K562 (cell line): ENCODE measurements around the gene RPP14. TPM values are rescaled to one million over a fixed set of nuclear protein-coding genes. Genes with fewer than 3 reads are reported as not detected.

ENCODE experiments used
- ATAC-seq: fragments of 200-7000 bp; cut with Tn5 transposase; 3 replicates; pipeline ENCODE4 v1.9.1; 2020; ENCODE audit warnings: moderate library complexity
- BruUV-seq: library from RNA; stranded (reverse); fragments of 400-500 nt; replicated peaks from 2 replicates; lab custom pipeline; 2021; lab: Mats Ljungman, UMichigan
- CTCF ChIA-PET: fragments of 300-600 bp; formaldehyde crosslinking; extraction: SDS; loops from one replicate; lab custom pipeline; 2021; ENCODE audit warnings: low intra/inter-chr PET ratio; lab: Yijun Ruan, JAX
- POLR2A ChIA-PET: fragments of 300-600, 350-650 bp; sonication (Branson Sonifier 250); formaldehyde crosslinking; extraction: SDS; loops from one replicate; lab custom pipeline; 2021; ENCODE audit warnings: antibody characterized with exemption, inconsistent platforms; lab: Yijun Ruan, JAX
- DNase-seq, 4 experiments: peaks; one replicate each; pipeline versions ENCODE4 v3.0.0 to v3.0.0-alpha.2; 2011 to 2018; ENCODE audit warnings: low spot score in 3 of 4, mixed read lengths in 3 of 4; ENCODE audit errors: extremely low read depth in 1 of 4
- FAIRE-seq: peaks from 2 replicates; lab custom pipeline; 2011; peaks lifted over from hg19 to GRCh38; lab: Jason Lieb, UNC
- H2AFZ ChIP-seq: 2 replicates; pipeline ENCODE4 v1.6.0; 2011; ENCODE audit warnings: low read depth, low read length, control low read depth, inconsistent platforms
- H3K27ac ChIP-seq: fragments of 200-600 bp; 3 replicates; pipeline ENCODE4 v1.8.0; 2011; ENCODE audit warnings: low read depth, mild to moderate bottlenecking, control low read depth, inconsistent platforms, low read length, moderate library complexity, mixed read lengths; ENCODE audit errors: extremely low read depth
- H3K27me3 ChIP-seq, 2 experiments: fragments of 300-600 bp in 1 of 2; 2 replicates in 1 of 2; 3 replicates in 1 of 2; pipeline versions ENCODE4 v1.6.0 to v1.8.0; 2011; ENCODE audit warnings: inconsistent platforms in 2 of 2, low read length in 2 of 2, mild to moderate bottlenecking in 1 of 2, mixed read lengths in 1 of 2, moderate library complexity in 1 of 2; ENCODE audit not compliant: control insufficient read depth in 2 of 2, insufficient read depth in 2 of 2
- H3K36me3 ChIP-seq: fragments of 300-600 bp; 3 replicates; pipeline ENCODE4 v1.8.0; 2011; ENCODE audit warnings: mild to moderate bottlenecking, low read length, inconsistent platforms; ENCODE audit not compliant: control insufficient read depth, insufficient read depth
- H3K4me1 ChIP-seq, 2 experiments: fragments of 200-600 bp in 1 of 2; replicated peaks in 1 of 2; 2 replicates in 1 of 2; 3 replicates in 1 of 2; pipeline versions ENCODE4 v1.5.1 to v1.8.0; 2011; ENCODE audit warnings: inconsistent platforms in 2 of 2, low read length in 2 of 2, mild to moderate bottlenecking in 1 of 2, mixed read lengths in 1 of 2, moderate library complexity in 1 of 2; ENCODE audit not compliant: control insufficient read depth in 2 of 2, insufficient read depth in 2 of 2
- H3K4me2 ChIP-seq: 2 replicates; pipeline ENCODE4 v1.6.1; 2011; ENCODE audit warnings: low read length, control low read depth, inconsistent platforms, mixed read lengths; ENCODE audit not compliant: insufficient read depth
- H3K4me3 ChIP-seq: fragments of 200-600 bp; sonication (generic), shearing (Covaris generic); 2 replicates; pipeline ENCODE4 v1.5.1; 2016; ENCODE audit warnings: control low read depth, inconsistent platforms
- H3K79me2 ChIP-seq: fragments of 200-600 bp; 3 replicates; pipeline ENCODE4 v1.8.0; 2011; ENCODE audit warnings: low read length, inconsistent platforms; ENCODE audit not compliant: control insufficient read depth, insufficient read depth
- H3K9ac ChIP-seq, 2 experiments: 2 replicates each; pipeline versions ENCODE4 v1.6.0 to v1.6.1; 2011; ENCODE audit warnings: low read depth in 2 of 2, low read length in 2 of 2, control low read depth in 1 of 2, inconsistent platforms in 1 of 2, mild to moderate bottlenecking in 1 of 2, mixed read lengths in 1 of 2; ENCODE audit not compliant: insufficient read depth in 1 of 2
- H3K9me1 ChIP-seq: one replicate; pipeline ENCODE4 v1.6.0; 2011; ENCODE audit warnings: inconsistent platforms, mild to moderate bottlenecking, low read length, moderate library complexity; ENCODE audit not compliant: control insufficient read depth, insufficient read depth
- H3K9me3 ChIP-seq: replicated peaks from 2 replicates; pipeline ENCODE4 v1.5.1; 2011; ENCODE audit warnings: low read depth, low read length, inconsistent platforms; ENCODE audit not compliant: control insufficient read depth, insufficient read depth
- H4K20me1 ChIP-seq: replicated peaks from 2 replicates; pipeline ENCODE4 v1.6.1; 2011; ENCODE audit warnings: low read length, inconsistent platforms, mixed read lengths; ENCODE audit not compliant: control insufficient read depth, insufficient read depth
- ARID2 ChIP-seq: fragments of 450-650 bp; IDR thresholded peaks from 2 replicates; pipeline ENCODE4 v1.6.1; 2017; ENCODE audit warnings: antibody characterized with exemption, mild to moderate bottlenecking
- BRF1 ChIP-seq: IDR thresholded peaks from 3 replicates; pipeline ENCODE4 v1.6.1; 2011; ENCODE audit warnings: borderline replicate concordance, mild to moderate bottlenecking; ENCODE audit not compliant: insufficient read length; ENCODE audit errors: extremely low read depth
- MEF2D ChIP-seq: conservative IDR thresholded peaks from 2 replicates; pipeline ENCODE4 v1.6.1; 2016; ENCODE audit warnings: low read depth, missing genetic modification characterization, missing compliant biosample characterization
- ZBTB17 ChIP-seq: fragments of 450-650 bp; formaldehyde crosslinking; IDR thresholded peaks from 2 replicates; pipeline ENCODE4 v1.4.0; 2020; ENCODE audit warnings: mild to moderate bottlenecking
- ZBTB5 ChIP-seq: fragments of 450-650 bp; IDR thresholded peaks from 2 replicates; pipeline ENCODE4 v1.6.1; 2017; ENCODE audit warnings: antibody characterized with exemption
- ZKSCAN8 ChIP-seq: fragments of 200-800 bp; sonication (Bioruptor generic); IDR thresholded peaks from 2 replicates; pipeline ENCODE4 v1.6.1; 2016; ENCODE audit warnings: missing genetic modification characterization, missing compliant biosample characterization
- WGBS: fragments of 100-300 bp; shearing (Covaris generic); methylation state at CpG from one replicate; pipeline ENCODE4 v1.1.6; 2016; ENCODE audit warnings: low coverage, mixed read lengths; ENCODE audit not compliant: insufficient coverage; ENCODE audit errors: missing lambda C conversion rate; 5-methylcytosine and 5-hydroxymethylcytosine counted together
- in situ Hi-C: fragments of 300-500 bp; cut with MboI; formaldehyde crosslinking; loops from 4 replicates; pipeline ENCODE4 v1.15.0; 2018; ENCODE audit warnings: inconsistent platforms, mixed read lengths
- intact Hi-C: fragments of 100-400 bp; cut with micrococcal nuclease; formaldehyde crosslinking; loops from 2 replicates; pipeline ENCODE4 v1.14.2; 2022
- polyA plus RNA-seq, 8 experiments: library from polyadenylated mRNA; depleted of rRNA in 4 of 8; stranded (reverse) in 5 of 8; unstranded in 3 of 8; fragments of >200 nt; fragmentation: Nextera tagmentation in 2 of 8; fragmentation: Illumina TruSeq in 1 of 8; extraction: Ambion mirVana in 2 of 8; extraction: Trizol in 1 of 8; gene quantifications; 2 replicates each; pipeline versions ENCODE4 v1.2.1 to v1.2.3, GENCODE V29; 2011 to 2014; ENCODE audit warnings: inconsistent platforms in 1 of 8, missing spikeins in 1 of 8
- total RNA-seq, 7 experiments: library from RNA; depleted of rRNA in 6 of 7; stranded (reverse); fragments of >200 nt in 6 of 7; fragmentation: Illumina TruSeq in 2 of 7; extraction: Trizol in 2 of 7; gene quantifications; 2 replicates each; pipeline versions ENCODE4 v1.2.1 to v1.2.3, GENCODE V29; 2011 to 2021; ENCODE audit warnings: low replicate concordance in 1 of 7
- TF ChIP-seq, protein P1 (sequence below): fragments of 450-650 bp; formaldehyde crosslinking; IDR thresholded peaks from 2 replicates; pipeline ENCODE4 v1.4.0; 2020; ENCODE audit warnings: mild to moderate bottlenecking, mixed read lengths
- TF ChIP-seq, protein P2 (sequence below): fragments of 250-450 bp; sonication (Bioruptor Pico); IDR thresholded peaks from 2 replicates; pipeline ENCODE4 v1.8.0; 2022; ENCODE audit warnings: moderate library complexity, mild to moderate bottlenecking, inconsistent platforms
- TF ChIP-seq, protein P3 (sequence below): fragments of 450-650 bp; IDR thresholded peaks from 2 replicates; pipeline ENCODE4 v1.6.1; 2014; ENCODE audit warnings: low read depth, mild to moderate bottlenecking, moderate library complexity, borderline replicate concordance

The RPP14 gene
- total and polyA plus RNA-seq, 9 of the 15 experiments (the other 6 are each of a cell fraction or from before 2014, with no cell fraction given): 13.5 to 20.8 (median 15.4) TPM

DNA sequence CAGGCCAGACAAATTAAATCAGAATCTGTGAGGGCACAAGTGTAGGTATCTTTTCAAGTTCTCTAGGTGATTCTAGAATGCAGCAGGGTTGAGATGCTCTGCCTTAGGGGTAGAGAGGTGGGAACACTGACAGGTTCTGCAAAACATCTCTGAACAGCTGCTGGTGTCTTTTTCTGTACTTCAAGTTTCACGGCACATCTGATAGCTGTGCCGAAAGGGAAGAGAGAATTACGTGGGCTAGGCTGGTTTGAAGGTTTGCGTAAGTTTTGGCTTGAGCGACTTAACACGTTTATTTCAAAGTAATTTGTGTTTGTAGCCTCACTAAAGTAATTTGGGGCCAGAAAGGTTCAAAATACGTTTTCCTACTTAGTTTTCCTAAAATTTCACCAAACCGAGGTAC, 49.1 kb downstream of the RPP14 start (continued):
- TF ChIP-seq, protein P1, sequence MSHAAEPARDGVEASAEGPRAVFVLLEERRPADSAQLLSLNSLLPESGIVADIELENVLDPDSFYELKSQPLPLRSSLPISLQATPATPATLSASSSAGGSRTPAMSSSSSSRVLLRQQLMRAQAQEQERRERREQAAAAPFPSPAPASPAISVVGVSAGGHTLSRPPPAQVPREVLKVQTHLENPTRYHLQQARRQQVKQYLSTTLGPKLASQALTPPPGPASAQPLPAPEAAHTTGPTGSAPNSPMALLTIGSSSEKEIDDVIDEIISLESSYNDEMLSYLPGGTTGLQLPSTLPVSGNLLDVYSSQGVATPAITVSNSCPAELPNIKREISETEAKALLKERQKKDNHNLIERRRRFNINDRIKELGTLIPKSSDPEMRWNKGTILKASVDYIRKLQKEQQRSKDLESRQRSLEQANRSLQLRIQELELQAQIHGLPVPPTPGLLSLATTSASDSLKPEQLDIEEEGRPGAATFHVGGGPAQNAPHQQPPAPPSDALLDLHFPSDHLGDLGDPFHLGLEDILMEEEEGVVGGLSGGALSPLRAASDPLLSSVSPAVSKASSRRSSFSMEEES (CRISPR knock-in tag): no peak
- TF ChIP-seq, all 486 proteins: peak for 0

DNA sequence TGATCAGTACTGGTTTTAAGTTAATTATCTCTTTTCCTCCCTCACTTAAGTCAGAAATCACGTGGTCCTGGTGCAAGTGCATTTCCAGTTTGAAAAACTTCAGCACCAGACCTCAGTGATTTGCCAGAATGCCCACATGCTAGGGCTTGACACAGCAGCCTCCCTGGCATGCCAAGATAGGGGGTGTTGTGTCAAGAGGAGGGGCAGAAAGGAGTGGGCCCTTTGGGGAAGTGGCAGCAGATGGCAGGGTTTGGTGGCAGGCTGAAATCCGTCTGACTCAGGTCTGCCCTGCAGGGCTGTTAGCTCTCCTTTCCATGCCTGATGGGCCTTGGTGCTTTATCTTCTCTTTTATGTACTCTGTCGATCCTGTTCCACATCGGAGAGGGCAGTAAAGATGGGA, 50.0 kb downstream of the RPP14 start:
- no peak overlapping the region for H3K4me2 ChIP-seq
- H3K4me1 ChIP-seq: peaks cover 0 to 6% of the 10 kb centered on the region in 2 experiments; a peak in 2 of 5 replicates
- H3K9me1 ChIP-seq: no peaks in the 10 kb centered on the region
- H3K79me2 ChIP-seq: no peaks in the 10 kb centered on the region; the same call in 2 of the 3 replicates
- no peak for FAIRE-seq
- H4K20me1 ChIP-seq: no peaks in the 10 kb centered on the region; the same call in 1 of the 2 replicates
- H2AFZ ChIP-seq: no peak overlapping the region
- ChIA-PET CTCF (no interaction called here), POLR2A (no interaction called here)
- no peaks in the 10 kb centered on the region for H3K36me3 ChIP-seq
- no peaks in the 10 kb centered on the region for H3K27me3 ChIP-seq
- intact Hi-C loops: no loop called here
- H3K27ac ChIP-seq: no peak overlapping the region
- no peak for ATAC-seq
- in situ Hi-C loops: no loop called here
- peak overlapping the region in 1 of 2 experiments; percentile 35; a peak in 1 of 4 replicates for H3K9ac ChIP-seq
- WGBS: 50% methylated on average over 4 of the region's 4 CpGs
- TF ChIP-seq ZBTB5: no peak
- TF ChIP-seq BRF1: no peak
- TF ChIP-seq ARID2: no peak
- TF ChIP-seq MEF2D: no peak
- no peak for TF ChIP-seq ZKSCAN8
- no peak for TF ChIP-seq ZBTB17 (CRISPR knock-in tag)
- TF ChIP-seq, protein P2, sequence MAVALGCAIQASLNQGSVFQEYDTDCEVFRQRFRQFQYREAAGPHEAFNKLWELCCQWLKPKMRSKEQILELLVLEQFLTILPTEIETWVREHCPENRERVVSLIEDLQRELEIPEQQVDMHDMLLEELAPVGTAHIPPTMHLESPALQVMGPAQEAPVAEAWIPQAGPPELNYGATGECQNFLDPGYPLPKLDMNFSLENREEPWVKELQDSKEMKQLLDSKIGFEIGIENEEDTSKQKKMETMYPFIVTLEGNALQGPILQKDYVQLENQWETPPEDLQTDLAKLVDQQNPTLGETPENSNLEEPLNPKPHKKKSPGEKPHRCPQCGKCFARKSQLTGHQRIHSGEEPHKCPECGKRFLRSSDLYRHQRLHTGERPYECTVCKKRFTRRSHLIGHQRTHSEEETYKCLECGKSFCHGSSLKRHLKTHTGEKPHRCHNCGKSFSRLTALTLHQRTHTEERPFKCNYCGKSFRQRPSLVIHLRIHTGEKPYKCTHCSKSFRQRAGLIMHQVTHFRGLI: no peak
- TF ChIP-seq, protein P3, sequence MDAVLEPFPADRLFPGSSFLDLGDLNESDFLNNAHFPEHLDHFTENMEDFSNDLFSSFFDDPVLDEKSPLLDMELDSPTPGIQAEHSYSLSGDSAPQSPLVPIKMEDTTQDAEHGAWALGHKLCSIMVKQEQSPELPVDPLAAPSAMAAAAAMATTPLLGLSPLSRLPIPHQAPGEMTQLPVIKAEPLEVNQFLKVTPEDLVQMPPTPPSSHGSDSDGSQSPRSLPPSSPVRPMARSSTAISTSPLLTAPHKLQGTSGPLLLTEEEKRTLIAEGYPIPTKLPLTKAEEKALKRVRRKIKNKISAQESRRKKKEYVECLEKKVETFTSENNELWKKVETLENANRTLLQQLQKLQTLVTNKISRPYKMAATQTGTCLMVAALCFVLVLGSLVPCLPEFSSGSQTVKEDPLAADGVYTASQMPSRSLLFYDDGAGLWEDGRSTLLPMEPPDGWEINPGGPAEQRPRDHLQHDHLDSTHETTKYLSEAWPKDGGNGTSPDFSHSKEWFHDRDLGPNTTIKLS: no peak
- H3K9me3 ChIP-seq: no peaks in the 10 kb centered on the region
- no peak overlapping the region for H3K4me3 ChIP-seq
- DNase-seq: no peak
- no TSS peak for BruUV-seq
